Prostate gland (tissue), 2 donors: ENCODE results near the gene PGP. TPM values are rescaled to one million over a fixed set of nuclear protein-coding genes. Genes with fewer than 3 reads are reported as not detected.

ENCODE experiments used
- DNase-seq: peaks from one replicate; pipeline ENCODE4 v3.0.0-alpha.2; 2019; ENCODE audit warnings: low spot score
- H3K27ac ChIP-seq, 2 donors: fragments of 200-600 bp; sonication (generic); 2 replicates each; pipeline ENCODE4 v1.5.1; 2017 to 2019
- H3K27me3 ChIP-seq: fragments of 200-600 bp; sonication (generic); replicated peaks from 2 replicates; pipeline ENCODE4 v1.5.1; 2019; ENCODE audit not compliant: insufficient read depth
- H3K36me3 ChIP-seq, 2 donors: fragments of 200-600 bp; sonication (generic); 1 replicate in 1 of 2; 2 replicates in 1 of 2; pipeline versions ENCODE4 v1.5.1 to v1.8.1; 2017 to 2019
- H3K4me1 ChIP-seq: fragments of 200-600 bp; sonication (generic); replicated peaks from 2 replicates; pipeline ENCODE4 v1.5.1; 2019
- H3K4me3 ChIP-seq, 2 donors: fragments of 200-600 bp; sonication (generic); 2 replicates each; pipeline ENCODE4 v1.5.1; 2017 to 2019
- H3K9me3 ChIP-seq: fragments of 200-600 bp; sonication (generic); 2 replicates; pipeline ENCODE4 v1.5.1; 2017
- POLR2A ChIP-seq: fragments of 450-650 bp; IDR thresholded peaks from one replicate; pipeline ENCODE4 v1.6.1; 2016; ENCODE audit warnings: antibody characterized with exemption, mild to moderate bottlenecking
- POLR2AphosphoS5 ChIP-seq: sonication (generic); formaldehyde crosslinking; IDR thresholded peaks from one replicate; pipeline ENCODE4 v1.6.1; 2017; ENCODE audit warnings: antibody characterized with exemption
- WGBS: methylation state at CpG from one replicate; pipeline ENCODE4 v1.1.5; 2018; 5-methylcytosine and 5-hydroxymethylcytosine counted together
- intact Hi-C: fragments of 100-400 bp; cut with DNase I; formaldehyde crosslinking; loops from one replicate; pipeline ENCODE4 v1.14.2; 2022
- total RNA-seq, 2 donors: library from RNA; depleted of rRNA; stranded (reverse); fragments of >200 nt; gene quantifications; one replicate each; pipeline ENCODE4 v1.1.0, GENCODE V29; 2016
- TF ChIP-seq, protein P1 (sequence below), 4 experiments: fragments of 200-600 bp in 2 of 4; fragments of 450-650 bp in 2 of 4; sonication (generic) in 2 of 4; IDR thresholded peaks; 1 replicate in 3 of 4; 2 replicates in 1 of 4; pipeline ENCODE4 v1.5.1; 2016 to 2019; ENCODE audit warnings: antibody characterized with exemption in 4 of 4, mild to moderate bottlenecking in 2 of 4, moderate library complexity in 2 of 4

Gene PGP
- total RNA-seq, 2 donors from 2014 or later = 12.7 to 23.7 TPM

DNA sequence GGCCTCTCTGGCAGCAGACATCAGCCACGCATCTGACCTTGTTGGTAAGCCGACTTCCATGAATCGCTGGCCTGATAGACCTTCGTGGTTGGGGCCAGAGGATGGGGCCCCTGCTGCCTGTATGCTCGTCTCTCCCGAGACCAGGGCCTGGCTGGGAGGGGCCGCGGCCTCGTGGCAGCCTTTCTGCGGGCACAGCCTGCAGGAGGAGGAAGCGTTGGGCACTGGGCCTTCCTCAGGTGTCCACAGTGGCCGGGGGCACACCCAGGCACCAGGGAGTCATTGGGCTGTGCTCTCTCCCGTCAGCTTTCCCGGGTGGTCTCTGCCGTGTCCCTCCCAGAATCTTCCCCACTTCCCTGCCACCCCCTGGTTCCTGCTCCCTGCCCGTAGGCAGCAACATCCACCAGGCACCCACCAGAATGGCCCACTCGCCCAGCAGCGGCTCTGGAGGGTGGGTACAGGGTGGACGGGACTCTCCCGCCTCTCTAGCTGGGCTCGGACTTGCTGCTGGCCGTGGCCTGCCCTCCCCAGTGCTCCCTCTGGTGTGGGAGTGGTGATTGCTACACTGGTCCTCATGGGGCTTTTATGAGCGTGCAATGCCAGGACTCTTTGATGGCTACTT lies 15.1 kb upstream of the PGP start:
- no peak overlapping the region for H3K4me3 ChIP-seq
- H3K9me3 ChIP-seq = no peaks in the 10 kb centered on the region
- H3K4me1 ChIP-seq = peaks cover 5% of the 10 kb centered on the region
- no peak overlapping the region for H3K27ac ChIP-seq
- H3K36me3 ChIP-seq = peaks cover 15 to 39% of the 10 kb centered on the region in 2 donors
- no peak for DNase-seq
- TF ChIP-seq POLR2A (no peak), POLR2AphosphoS5 (no peak)
- TF ChIP-seq, protein P1, sequence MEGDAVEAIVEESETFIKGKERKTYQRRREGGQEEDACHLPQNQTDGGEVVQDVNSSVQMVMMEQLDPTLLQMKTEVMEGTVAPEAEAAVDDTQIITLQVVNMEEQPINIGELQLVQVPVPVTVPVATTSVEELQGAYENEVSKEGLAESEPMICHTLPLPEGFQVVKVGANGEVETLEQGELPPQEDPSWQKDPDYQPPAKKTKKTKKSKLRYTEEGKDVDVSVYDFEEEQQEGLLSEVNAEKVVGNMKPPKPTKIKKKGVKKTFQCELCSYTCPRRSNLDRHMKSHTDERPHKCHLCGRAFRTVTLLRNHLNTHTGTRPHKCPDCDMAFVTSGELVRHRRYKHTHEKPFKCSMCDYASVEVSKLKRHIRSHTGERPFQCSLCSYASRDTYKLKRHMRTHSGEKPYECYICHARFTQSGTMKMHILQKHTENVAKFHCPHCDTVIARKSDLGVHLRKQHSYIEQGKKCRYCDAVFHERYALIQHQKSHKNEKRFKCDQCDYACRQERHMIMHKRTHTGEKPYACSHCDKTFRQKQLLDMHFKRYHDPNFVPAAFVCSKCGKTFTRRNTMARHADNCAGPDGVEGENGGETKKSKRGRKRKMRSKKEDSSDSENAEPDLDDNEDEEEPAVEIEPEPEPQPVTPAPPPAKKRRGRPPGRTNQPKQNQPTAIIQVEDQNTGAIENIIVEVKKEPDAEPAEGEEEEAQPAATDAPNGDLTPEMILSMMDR (IDR thresholded peaks at IDR 0.05) = no peak
- no peaks in the 10 kb centered on the region for H3K27me3 ChIP-seq
- intact Hi-C loops = no loop called here
- WGBS = 92% methylated on average over 23 of the region's 23 CpGs

DNA sequence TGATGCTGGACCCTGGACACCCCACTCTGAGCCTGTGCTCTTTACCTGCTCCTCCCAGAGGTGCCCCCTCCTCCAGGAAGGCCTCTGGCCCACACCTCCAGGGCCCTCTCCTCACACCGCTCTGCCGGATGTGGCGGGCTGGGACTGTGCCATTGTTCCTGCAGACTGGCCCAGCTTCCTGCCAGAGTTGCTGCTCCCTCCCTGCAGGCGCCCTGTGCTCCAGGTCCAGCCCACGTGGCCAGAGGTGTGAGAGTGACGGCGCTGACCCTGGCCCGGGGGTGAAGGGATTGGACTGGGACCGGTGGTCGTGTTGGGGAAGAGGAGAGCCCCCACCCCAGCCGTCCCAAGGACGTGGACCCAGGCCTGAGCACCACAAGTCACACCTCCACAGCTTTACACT lies 14.5 kb upstream of the PGP start:
- Histone ChIP-seq H3K36me3 (peaks cover 15 to 33% of the 10 kb centered on the region in 2 donors), H3K4me1 (peaks cover 12% of the 10 kb centered on the region), H3K9me3 (no peaks in the 10 kb centered on the region), H3K4me3 (no peak overlapping the region), H3K27ac (no peak overlapping the region), H3K27me3 (no peaks in the 10 kb centered on the region)
- WGBS = 85% methylated on average over 12 of the region's 12 CpGs
- TF ChIP-seq POLR2AphosphoS5 (no peak), POLR2A (no peak)
- TF ChIP-seq, protein P1 (IDR thresholded peaks at IDR 0.05) = no peak
- intact Hi-C loops = no loop called here
- DNase-seq = no peak

DNA sequence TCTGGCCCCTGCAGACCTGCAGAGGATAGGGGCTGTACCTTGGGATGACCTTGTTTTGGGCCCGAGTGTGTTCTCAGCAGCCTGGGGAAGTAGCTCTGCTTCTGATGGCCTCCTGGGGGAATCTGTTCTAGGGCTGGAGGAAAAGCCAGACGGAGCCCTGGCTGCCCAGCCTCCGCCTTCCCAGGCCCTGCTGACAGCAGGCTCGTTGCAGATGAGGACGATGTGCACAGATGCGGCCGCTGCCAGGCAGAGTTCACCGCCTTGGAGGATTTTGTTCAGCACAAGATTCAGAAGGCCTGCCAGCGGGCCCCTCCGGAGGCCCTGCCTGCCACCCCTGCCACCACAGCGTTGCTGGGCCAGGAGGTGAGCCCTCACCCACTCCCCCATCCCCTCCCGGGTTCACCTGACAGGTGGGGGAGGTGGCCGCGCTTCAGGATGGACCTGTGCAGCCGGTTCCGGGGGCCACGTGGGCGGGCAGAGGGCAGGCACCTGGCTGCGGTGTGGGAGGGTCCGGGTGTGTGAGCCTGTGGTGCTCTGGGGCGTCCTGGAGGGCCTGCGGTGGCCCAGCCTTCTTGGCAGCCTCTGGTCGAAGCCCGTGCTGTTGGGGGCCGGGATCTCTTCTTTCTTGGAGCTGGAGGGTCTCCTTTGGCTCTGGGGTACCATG lies 13.7 kb upstream of the PGP start:
- Histone ChIP-seq H3K9me3 (no peaks in the 10 kb centered on the region), H3K4me3 (no peak overlapping the region), H3K4me1 (peaks cover 12% of the 10 kb centered on the region), H3K36me3 (peaks cover 12 to 29% of the 10 kb centered on the region in 2 donors), H3K27me3 (no peaks in the 10 kb centered on the region), H3K27ac (no peak overlapping the region)
- TF ChIP-seq POLR2AphosphoS5 = peak; percentile 6
- no peak for TF ChIP-seq POLR2A
- intact Hi-C loops = no loop called here
- DNase-seq = no peak
- WGBS = 56% methylated on average over 25 of the region's 25 CpGs

DNA sequence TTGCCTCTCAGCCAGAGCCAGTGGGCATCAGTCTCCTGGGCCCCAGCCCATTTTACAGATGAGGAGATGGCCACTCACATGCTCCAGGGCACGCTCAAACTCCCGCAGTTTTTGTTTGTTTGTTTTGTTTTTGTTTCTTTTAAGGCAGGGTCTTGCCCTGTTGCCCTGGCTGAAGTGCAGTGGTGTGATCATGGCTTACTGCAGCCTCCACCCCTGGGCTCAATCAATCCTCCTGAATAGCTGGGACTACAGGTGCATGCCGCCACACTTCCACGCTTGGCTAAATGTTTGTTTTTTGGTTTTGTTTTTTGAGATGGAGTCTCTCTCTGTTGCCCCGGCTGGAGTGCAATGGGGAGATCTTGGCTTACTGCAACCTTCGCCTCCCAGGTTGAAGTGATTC lies 12.3 kb upstream of the PGP start:
- WGBS = 93% methylated on average over 6 of the region's 6 CpGs
- TF ChIP-seq POLR2A (no peak), POLR2AphosphoS5 (no peak)
- TF ChIP-seq, protein P1 (IDR thresholded peaks at IDR 0.05) = no peak
- no peak overlapping the region for H3K27ac ChIP-seq
- peaks cover 12% of the 10 kb centered on the region for H3K4me1 ChIP-seq
- H3K4me3 ChIP-seq = no peak overlapping the region
- no peak for DNase-seq
- peaks cover 8 to 15% of the 10 kb centered on the region in 2 donors for H3K36me3 ChIP-seq
- H3K9me3 ChIP-seq = no peaks in the 10 kb centered on the region
- intact Hi-C loops = no loop called here
- no peaks in the 10 kb centered on the region for H3K27me3 ChIP-seq

DNA sequence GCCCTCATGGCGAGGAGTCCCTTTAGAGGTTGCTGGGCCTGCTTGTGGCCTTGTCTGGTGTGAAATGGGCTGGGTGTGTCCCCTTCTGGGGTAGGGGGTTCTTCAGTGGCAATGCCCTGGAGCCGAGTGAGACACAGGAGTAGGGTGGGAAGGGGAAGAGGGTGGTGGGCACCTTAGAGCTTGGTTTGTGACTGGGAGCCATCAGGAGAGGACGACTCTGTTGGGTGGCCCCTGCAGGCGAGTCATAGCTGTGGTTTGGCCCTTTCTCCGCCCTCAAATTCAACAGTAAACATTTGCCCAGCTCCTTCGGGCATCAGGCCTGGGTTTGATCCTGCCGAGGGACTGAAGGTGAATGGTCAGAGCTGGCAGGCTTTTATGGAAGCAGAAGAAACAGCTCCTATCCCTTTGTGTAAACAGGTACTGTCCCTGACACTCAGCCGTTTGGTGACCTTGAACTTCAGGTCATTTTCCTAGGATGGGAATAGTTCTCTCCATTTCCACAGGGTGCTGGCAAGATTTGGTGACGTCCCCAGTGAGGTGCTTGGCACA lies 11.7 kb upstream of the PGP start:
- no peaks in the 10 kb centered on the region for H3K27me3 ChIP-seq
- DNase-seq = no peak
- TF ChIP-seq POLR2AphosphoS5 (peak; percentile 5), POLR2A (no peak)
- intact Hi-C loops = no loop called here
- WGBS = 55% methylated on average over 9 of the region's 9 CpGs
- H3K36me3 ChIP-seq = peaks cover 8 to 13% of the 10 kb centered on the region in 2 donors
- no peaks in the 10 kb centered on the region for H3K9me3 ChIP-seq
- H3K27ac ChIP-seq = peak overlapping the region; percentile 32 to 50
- H3K4me3 ChIP-seq = no peak overlapping the region
- H3K4me1 ChIP-seq = peaks cover 12% of the 10 kb centered on the region
